MM.1S (cell line): ENCODE data around the gene IL1RAPL2.

Experiments used
- CTCF ChIP-seq: fragments of 300-600 bp; sonication (generic); IDR thresholded peaks from 2 replicates; pipeline ENCODE4 v1.5.1; 2016; ENCODE audit warnings: antibody characterized with exemption, low read length, mixed read lengths
- EZH2 ChIP-seq: fragments of 300-600 bp; sonication (generic); optimal IDR thresholded peaks from 2 replicates; pipeline ENCODE3; 2017; ENCODE audit warnings: low read depth, mild to moderate bottlenecking, antibody characterized with exemption, low read length, mixed read lengths
- EZH2phosphoT487 ChIP-seq: fragments of 300-600 bp; sonication (generic); IDR thresholded peaks from 2 replicates; pipeline ENCODE4 v1.6.1; 2018; ENCODE audit warnings: antibody characterized with exemption, low read length

DNA sequence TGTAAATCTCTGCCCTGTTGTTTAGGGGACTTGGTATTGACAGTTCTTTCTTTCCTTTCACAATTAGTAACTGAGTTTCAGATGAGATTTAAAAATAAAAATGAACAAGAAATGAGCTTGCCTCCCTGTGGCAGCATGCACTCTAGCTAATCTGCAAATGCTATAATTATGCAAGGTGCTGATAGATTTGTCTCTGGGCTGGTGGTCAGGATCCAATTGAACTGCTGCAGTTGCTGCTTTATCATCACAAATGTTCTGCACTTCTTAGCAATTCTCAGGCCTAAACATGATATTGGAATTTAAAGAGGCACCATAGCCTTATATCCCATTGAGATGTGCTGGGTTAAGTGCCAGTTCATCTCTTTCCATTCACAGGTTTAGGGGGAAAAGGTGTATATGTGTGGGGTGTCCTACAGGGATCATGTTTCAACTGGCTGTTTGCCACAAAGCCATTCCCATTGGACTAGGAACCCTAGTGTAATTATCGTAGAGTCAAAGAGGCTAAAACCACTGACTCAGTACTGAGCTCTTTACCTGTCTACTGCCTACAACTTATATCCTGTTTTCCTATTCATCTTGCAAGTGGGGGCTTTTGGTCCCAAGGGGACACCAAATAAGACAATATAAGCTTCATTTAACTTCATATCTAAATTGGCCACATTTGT is 914.8 kb downstream of the IL1RAPL2 start:
- TF ChIP-seq CTCF (no peak), EZH2 (no peak), EZH2phosphoT487 (no peak)
